ENCODE measurements around the gene CACNA1C.

DNA sequence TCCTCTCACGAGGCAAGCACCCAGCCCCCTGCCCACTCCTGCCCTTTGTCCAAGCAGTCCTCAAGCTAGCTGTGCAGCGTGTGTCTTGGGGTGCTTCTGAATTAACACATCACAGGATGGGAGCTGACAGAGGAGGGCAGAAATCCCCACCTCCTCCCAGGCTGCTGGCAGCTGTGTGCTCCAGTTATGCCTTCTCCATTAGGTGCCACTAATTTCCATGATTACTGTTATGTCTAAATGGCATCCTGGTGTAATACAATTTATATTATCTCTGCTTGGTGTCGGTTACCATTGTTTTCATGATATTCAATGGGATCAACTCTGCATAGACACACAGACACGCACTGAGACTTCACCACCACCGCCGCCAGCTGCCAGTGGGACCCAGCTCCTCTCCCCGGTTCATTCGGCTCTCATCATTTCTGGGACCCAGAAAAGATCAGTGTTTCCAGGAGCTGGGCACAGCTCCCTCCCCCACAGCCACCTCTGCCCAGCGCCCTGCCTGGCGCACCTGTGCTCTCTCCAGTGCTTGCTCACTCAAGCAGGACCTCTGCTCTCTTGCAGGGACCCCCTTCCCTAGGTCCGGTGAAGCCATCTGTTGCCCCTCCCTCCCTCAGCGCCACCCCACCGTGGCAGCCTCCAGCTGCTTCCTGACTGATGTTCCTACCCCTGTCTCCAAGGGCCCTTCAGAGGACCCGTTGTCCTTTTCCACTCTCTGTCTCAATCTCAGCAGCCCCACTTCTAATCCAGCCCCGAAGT, 574.5 kb downstream of the CACNA1C start:
- TF ChIP-seq, protein P1, sequence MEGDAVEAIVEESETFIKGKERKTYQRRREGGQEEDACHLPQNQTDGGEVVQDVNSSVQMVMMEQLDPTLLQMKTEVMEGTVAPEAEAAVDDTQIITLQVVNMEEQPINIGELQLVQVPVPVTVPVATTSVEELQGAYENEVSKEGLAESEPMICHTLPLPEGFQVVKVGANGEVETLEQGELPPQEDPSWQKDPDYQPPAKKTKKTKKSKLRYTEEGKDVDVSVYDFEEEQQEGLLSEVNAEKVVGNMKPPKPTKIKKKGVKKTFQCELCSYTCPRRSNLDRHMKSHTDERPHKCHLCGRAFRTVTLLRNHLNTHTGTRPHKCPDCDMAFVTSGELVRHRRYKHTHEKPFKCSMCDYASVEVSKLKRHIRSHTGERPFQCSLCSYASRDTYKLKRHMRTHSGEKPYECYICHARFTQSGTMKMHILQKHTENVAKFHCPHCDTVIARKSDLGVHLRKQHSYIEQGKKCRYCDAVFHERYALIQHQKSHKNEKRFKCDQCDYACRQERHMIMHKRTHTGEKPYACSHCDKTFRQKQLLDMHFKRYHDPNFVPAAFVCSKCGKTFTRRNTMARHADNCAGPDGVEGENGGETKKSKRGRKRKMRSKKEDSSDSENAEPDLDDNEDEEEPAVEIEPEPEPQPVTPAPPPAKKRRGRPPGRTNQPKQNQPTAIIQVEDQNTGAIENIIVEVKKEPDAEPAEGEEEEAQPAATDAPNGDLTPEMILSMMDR (IDR thresholded peaks at IDR 0.05), result no peak
- TF ChIP-seq POLR2A (IDR thresholded peaks at IDR 0.05; ENCODE audit: low read depth) (no peak), EP300 (IDR thresholded peaks at IDR 0.05) (no peak)
